Measurements from ENCODE around the gene NF2.

NF2 gene

DNA sequence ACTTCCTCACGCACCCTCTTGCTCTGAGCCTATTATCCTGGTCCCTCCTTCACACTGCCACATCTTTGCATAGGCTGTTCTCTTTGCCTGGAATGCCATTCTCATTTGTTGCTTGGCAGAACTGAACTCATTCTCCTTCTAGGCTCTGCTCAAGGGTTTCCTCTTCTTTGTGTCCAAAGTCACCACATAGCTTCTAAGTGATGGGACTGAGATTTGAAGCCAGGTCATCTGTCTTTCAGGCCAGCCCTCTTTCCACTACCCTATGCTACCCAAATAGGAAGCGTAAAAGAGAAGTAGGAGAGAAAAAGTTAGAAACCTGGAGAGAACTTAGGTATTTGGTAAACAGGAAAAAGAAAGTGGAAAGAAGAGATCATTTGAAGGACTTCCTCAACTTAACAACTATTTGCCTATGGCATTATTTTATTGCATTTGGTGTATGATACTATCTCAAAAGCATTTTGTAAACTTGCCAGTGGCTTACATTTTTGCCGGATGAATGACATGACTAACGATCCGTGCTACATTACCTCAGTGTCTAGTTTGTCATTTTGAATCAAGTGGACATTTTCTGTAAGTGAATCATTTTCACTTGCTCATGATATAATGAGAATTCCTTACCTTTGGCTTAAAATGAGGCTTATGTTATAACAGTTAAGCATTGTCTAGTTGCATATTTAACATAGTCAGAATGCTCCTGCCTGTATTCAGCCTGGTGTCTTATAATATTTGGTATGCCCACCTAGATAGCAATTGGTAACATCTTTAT, 18.5 kb downstream of the NF2 start:
- H3K27ac Mint-ChIP-seq = peak overlapping the region; percentile 72

DNA sequence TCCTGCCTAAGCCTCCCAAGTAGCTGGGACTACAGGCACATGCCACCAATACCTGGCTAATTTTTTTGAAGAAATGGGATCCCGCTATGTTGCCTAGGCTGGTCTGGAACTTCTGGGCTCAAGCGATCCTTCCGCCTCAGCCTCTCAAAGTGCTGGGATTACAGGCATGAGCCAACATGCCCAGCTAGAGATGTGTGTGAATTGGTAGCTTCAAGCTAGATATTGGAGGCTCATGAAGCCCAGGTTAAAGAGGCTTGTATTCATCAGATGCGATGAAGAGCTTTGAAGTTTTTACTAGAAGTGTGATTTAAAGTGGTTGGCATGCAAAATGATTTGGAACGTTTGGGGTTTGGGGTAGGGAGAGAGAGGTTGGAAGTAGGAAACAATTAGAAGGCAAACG, 19.6 kb downstream of the NF2 start:
- Mint-ChIP-seq H3K4me3 (peak overlapping the region; percentile 37), H3K27me3 (no peaks in the 10 kb centered on the region), H3K9me3 (no peaks in the 10 kb centered on the region), H3K36me3 (no peaks in the 10 kb centered on the region), H3K4me1 (peaks cover 84% of the 10 kb centered on the region), H3K27ac (peak overlapping the region; percentile 91)

More for the DNA sequence above, 18.5 kb downstream of the NF2 start:
- Mint-ChIP-seq H3K4me3 (peak overlapping the region; percentile 47), H3K27me3 (no peaks in the 10 kb centered on the region), H3K36me3 (no peaks in the 10 kb centered on the region), H3K4me1 (peaks cover 84% of the 10 kb centered on the region), H3K9me3 (no peaks in the 10 kb centered on the region)

DNA sequence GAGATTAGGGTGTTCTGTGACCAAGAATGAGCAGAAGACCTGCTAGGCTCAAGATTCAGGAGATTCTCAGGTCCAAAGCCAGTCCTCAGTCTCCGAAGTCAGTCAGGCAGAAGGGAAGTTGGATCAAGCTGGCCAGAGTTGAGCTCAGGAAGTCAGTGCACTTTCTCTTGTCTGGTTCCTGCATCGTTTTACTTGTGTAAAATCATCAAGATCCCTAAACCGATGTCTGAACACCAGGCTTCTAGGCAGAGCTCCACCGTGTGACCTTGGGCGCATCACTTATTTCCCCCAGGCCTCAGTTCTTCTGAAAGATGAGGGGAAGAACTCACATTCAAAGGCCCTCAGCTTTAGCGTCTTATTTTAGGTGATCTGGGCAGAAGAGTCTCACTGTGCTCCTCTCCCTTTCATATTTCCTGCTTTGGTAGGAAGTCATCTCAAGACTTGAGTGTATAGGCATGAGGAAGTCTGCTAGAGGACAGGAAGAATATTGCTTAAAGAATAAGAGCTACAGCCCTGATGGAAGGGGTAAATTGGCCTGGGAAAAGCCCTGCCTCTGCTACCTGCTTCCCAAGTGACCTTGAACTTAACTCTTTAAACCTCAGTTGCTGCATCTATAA, 20.2 kb downstream of the NF2 start:
- Mint-ChIP-seq H3K36me3 (peaks cover 3% of the 10 kb centered on the region), H3K27me3 (no peaks in the 10 kb centered on the region), H3K4me3 (peak overlapping the region; percentile 49), H3K27ac (peak overlapping the region; percentile 91), H3K9me3 (no peaks in the 10 kb centered on the region), H3K4me1 (peaks cover 84% of the 10 kb centered on the region)

DNA sequence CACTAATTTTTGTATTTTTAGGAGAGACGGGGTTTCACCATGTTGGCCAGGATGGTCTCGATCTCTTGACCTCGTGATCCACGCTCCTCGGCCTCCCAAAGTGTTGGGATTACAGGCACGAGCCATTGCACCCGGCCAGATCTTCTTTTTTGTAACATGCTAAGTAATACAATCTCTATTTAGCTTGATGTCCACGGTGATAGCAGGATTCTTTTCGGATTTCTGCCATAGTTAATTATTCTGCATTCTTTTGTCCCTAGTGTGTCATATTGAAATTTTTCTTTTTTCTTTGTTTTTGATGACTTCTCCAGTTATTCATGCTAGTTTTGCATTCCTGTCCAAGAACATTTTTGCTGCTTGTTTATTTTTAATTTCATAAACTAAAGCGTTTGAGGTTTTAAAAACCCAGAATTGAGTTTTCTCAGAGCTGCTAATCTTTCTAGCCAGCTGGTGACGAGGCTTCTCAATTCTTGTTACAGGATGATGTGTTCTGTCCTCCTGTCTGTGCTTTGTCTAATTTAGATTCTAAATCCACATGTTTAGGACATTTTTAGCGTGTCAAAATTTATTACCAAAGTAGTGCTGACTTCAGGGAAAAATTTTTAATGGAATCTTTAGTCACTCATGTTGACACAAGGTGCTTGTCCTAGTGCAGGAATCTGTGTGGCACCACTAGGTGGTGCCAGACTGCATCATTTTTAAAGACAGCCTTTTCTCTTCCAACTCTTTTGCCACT, 21.8 kb downstream of the NF2 start:
- Mint-ChIP-seq H3K4me1 (peaks cover 87% of the 10 kb centered on the region), H3K36me3 (peaks cover 3% of the 10 kb centered on the region), H3K9me3 (no peaks in the 10 kb centered on the region), H3K27me3 (no peaks in the 10 kb centered on the region), H3K27ac (peak overlapping the region; percentile 96), H3K4me3 (no peak overlapping the region)

DNA sequence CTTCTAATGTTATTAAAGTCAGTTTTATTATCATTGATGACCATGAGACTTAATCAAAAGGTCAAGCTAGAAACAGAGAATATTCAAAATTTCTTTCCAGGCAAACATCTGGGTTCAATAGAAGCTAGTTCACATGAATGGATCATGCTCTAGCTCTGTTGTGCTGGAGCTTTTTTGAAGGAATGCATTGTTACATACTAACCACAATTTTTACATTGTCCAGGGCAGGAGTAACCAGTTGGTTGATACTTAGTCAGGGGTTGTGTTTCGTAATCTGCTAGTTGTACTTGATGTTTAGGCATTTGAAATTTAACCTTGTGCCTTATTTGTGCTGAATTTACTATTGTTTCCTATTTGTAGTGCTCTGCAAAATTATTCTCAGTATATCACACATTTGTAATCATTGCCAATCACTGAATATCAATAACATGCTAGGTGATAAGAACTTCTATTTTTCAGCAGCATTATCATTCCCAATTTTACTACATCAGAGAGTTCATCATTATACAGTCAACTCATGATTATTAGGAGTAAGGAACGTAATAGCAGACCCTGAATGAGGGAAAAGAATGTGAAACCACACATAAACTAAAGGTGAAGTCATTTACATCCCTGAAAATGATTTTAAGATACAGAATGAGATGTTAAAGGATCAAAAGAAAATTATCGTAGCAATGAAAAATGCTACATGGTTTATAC, 23.2 kb downstream of the NF2 start:
- Mint-ChIP-seq H3K4me3 (no peak overlapping the region), H3K27ac (no peak overlapping the region), H3K27me3 (no peaks in the 10 kb centered on the region), H3K4me1 (peaks cover 82% of the 10 kb centered on the region), H3K36me3 (peaks cover 3% of the 10 kb centered on the region), H3K9me3 (no peaks in the 10 kb centered on the region)

DNA sequence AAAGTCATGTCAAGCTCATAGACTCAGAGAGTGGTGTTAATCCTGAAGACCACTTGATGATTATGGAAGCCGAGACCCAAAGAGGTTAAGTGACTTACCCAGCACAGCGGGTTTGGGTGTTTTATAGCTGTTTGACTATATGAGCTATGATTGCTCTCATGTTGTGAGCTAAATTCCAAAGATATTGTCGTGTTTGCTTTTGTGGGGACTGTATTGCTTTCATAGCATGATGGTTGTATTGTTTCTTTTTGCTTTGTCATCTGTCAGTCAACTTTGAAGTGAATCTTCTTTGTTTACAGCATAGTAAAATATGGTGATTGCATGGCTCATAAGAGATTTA, 23.7 kb downstream of the NF2 start:
- Mint-ChIP-seq H3K27ac (no peak overlapping the region), H3K9me3 (no peaks in the 10 kb centered on the region), H3K4me1 (peaks cover 78% of the 10 kb centered on the region), H3K27me3 (no peaks in the 10 kb centered on the region), H3K36me3 (peaks cover 3% of the 10 kb centered on the region), H3K4me3 (no peak overlapping the region)

DNA sequence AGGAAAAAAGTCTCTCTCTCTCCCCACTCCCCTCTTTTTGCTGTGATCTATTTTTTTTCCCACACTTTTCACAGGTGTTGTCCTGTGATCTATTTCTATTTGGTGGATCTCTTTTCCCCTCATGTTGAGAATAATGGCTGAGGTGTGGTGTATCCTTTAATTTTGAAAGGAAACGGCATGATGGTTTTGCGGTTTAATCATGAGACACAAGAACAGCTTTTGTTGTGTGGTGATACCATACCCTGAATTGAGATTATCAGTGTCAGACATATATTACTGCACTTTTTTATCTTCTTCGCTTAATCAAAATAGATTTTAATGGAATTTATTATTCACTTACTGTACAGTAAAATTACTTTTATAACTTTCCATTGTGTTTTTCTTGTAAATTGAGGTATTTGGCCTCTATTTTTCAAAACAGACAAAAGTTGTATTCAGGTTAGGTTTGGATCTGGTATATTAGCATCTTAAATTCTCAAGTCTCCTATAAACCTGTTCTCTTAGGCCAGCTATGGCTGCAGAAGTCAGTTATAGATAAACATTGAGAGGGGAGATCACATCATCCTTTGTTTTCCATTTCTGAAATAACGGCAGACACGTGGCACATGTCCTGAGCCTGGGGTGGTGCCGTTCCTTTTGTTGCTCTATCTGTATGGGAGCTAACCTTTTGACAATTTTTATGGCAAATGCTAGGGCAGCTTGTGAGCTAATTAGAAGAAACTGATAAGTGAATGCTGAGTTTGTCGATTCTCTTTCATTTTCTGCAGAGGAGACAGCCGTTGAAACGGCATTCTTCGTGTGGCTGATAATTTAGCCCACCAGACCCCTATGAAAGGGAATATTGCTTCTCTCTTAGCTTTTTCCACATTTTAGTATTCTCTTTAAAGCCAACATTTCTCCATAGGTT, 25.8 kb downstream of the NF2 start:
- Mint-ChIP-seq H3K4me3 (no peak overlapping the region), H3K4me1 (peaks cover 81% of the 10 kb centered on the region), H3K27ac (no peak overlapping the region), H3K27me3 (no peaks in the 10 kb centered on the region), H3K9me3 (no peaks in the 10 kb centered on the region), H3K36me3 (peaks cover 3% of the 10 kb centered on the region)

DNA sequence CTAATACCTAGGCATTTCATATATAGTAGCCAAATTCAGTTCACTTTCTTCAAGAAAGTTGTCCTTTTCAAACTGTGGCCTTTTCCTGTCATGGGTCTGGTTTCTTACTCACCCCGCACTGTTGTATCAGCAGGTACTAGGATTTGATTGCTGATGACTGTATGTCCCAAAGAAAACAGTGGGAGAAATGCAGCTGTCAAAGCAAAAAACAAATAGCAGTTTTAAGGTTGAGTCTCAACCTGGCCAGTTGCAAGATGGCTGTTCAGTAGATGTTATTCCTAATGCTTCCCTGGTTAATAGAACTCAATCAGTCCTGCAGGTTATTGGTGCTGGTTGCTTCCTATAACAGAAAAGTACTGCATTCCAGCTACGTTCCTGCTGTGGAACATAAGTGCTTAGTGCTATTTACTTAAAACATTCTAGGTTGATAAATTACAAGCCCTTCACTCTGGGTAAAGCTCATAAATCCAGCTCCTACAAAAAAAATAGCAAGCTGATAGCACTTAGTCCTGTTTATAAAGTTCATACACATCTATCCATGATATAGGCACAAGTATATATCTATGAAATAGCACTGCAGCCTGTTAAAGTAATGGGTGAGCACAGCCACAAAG, 26.6 kb downstream of the NF2 start:
- Mint-ChIP-seq H3K27me3 (no peaks in the 10 kb centered on the region), H3K4me3 (no peak overlapping the region), H3K36me3 (peaks cover 3% of the 10 kb centered on the region), H3K9me3 (no peaks in the 10 kb centered on the region), H3K27ac (no peak overlapping the region), H3K4me1 (peaks cover 77% of the 10 kb centered on the region)

DNA sequence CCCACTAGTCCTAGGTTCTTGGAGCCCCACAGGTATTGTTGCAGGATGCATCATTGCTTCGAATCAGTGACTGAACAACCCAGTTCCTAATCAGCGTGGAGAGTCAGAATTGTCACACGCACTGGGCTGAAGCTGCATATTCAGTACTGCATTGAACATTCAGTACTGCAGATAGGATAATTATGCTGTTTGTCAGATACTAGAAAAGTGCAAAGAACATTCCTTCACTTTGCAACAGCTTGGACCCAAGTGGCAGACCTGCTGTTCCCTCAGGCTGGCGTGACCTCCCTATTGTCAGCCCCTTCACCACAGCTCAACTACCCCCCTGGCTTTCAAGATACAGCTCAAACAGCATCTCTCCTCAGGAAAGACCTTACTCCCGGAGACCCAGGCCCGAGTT, 27.6 kb downstream of the NF2 start:
- no peak overlapping the region for H3K4me3 Mint-ChIP-seq
- no peaks in the 10 kb centered on the region for H3K9me3 Mint-ChIP-seq
- H3K27me3 Mint-ChIP-seq = no peaks in the 10 kb centered on the region
- H3K27ac Mint-ChIP-seq = no peak overlapping the region
- H3K4me1 Mint-ChIP-seq = peaks cover 71% of the 10 kb centered on the region
- H3K36me3 Mint-ChIP-seq = peaks cover 3% of the 10 kb centered on the region

DNA sequence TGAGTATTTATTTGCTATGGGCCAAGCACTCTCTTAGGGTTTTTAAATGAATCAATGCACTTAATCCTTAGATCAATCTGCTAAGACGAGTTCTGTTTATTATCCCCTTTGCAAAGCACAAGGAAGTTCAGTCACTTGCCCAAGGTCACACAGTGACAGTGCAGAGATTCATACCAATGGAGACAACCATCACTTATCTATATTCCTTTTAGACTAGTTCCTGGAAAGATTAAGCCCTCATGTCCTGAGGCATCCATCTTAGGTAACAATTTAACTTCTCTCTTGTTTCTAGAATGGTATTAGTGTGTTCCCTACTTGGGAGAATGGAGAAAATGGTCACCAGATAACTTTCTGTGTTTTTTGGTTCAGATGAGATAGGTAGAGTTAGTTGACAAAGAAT, 28.3 kb downstream of the NF2 start:
- peaks cover 3% of the 10 kb centered on the region for H3K36me3 Mint-ChIP-seq
- no peaks in the 10 kb centered on the region for H3K27me3 Mint-ChIP-seq
- H3K27ac Mint-ChIP-seq = no peak overlapping the region
- H3K4me3 Mint-ChIP-seq = no peak overlapping the region
- peaks cover 64% of the 10 kb centered on the region for H3K4me1 Mint-ChIP-seq
- H3K9me3 Mint-ChIP-seq = no peaks in the 10 kb centered on the region

DNA sequence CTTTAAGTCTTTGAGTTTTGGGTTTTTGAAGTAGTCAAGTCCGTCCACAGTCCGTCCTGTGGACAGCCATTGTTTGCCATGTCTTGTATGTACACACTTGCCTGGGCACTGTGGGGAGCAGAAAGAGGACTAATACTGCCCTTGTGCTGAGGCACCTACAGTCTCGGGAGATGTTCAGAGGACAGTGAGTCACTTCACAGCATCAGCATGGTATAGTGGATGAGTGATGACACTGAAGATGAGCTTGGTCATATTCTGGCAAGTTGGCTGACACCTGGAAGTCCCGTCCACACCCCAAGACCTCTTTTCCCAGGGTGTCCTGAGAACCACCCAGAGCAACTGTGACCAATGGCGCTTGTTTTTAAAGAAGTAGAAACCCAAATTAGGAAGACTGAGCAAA, 29.2 kb downstream of the NF2 start:
- peaks cover 54% of the 10 kb centered on the region for H3K4me1 Mint-ChIP-seq
- H3K4me3 Mint-ChIP-seq = no peak overlapping the region
- H3K27me3 Mint-ChIP-seq = no peaks in the 10 kb centered on the region
- peaks cover 3% of the 10 kb centered on the region for H3K36me3 Mint-ChIP-seq
- H3K27ac Mint-ChIP-seq = no peak overlapping the region
- no peaks in the 10 kb centered on the region for H3K9me3 Mint-ChIP-seq

DNA sequence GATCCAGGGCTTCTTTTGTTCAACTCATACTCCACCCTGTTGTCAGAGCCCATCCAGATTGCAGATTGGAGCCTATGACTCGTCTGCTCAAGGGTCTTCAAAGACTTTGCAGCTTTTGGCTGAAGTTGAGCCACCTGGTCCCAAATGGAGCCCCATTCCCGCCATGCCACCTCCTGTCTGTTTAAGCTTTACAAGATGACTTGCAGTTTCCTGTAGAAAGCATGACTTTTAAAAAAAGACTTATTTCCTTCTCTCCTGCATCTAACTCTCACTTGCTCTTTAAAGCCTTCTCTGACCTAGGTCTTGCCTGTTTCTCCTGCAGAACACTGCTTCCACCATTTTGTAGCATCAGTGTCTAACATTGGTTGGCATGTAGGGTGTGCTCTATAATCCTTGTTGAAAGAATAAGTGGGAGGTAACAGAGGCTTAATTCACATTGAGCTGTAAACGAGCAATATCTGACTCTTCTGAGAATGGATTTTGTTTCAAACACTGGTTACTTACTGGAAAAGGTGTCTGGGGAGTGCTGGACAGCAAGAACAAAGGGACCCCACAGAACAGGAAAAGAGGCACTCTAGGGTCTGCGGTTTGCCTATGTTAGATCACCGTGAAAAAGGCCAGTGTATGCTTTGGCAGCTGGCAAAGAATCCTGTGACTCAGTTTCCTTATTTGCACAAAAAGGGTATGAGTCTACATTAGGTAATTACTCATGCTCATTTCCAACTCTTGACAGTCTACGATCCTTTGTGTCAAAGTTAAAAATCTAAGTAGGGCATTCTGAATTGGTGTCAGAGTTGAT, 30.3 kb downstream of the NF2 start:
- H3K36me3 Mint-ChIP-seq = peaks cover under 1% of the 10 kb centered on the region
- H3K4me1 Mint-ChIP-seq = peaks cover 44% of the 10 kb centered on the region
- no peak overlapping the region for H3K4me3 Mint-ChIP-seq
- H3K9me3 Mint-ChIP-seq = no peaks in the 10 kb centered on the region
- H3K27me3 Mint-ChIP-seq = no peaks in the 10 kb centered on the region
- H3K27ac Mint-ChIP-seq = no peak overlapping the region

DNA sequence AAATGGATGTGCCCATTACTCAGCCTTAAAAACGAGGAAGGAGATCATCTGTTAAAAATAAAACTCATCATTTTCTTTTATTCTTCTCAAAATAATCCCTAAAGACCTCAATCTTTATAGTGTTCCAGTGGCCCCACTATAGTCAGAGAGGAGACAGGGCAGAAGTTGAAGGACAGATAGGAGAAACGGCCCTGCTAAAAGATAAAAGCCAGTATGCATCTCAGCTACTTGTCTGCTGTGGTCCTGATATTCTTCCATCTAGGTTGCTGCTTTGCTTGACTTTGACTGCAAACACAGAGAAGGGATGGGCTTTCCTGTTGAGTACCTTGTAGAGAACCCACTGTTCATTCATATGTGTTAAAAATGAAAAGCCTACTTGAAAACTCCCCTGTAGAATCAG, 31.4 kb downstream of the NF2 start:
- Mint-ChIP-seq H3K9me3 (no peaks in the 10 kb centered on the region), H3K4me3 (no peak overlapping the region), H3K27ac (no peak overlapping the region), H3K27me3 (no peaks in the 10 kb centered on the region), H3K36me3 (peaks cover 6% of the 10 kb centered on the region), H3K4me1 (peaks cover 39% of the 10 kb centered on the region)

DNA sequence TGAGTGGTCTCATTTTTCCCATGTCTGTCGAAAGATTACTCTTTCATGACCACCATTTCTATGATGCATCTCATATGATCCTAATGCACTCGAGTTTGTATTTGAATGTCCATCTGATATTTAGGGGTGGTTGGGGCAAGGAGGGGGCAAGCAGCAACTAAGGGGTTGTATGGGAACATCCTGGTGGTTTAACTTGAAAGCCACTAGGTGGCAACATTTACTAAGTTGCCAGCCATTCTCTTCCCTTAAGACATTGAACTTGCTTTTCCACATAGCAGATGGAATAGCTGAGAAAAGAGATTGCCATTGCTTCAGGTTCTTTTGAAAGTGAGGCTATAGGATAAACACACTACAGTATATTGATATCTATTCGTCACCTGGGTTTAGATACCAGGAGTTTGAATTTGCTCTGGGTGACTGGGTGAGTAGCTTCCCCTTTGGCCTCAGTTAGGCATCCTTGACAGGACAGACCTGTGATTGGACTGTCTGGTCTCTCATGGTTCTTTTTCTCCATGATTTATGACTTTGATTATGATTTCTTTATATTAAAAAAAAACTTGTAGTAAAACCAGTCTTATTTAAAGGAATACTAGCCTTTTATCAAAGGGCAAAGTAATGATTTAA, 32.4 kb downstream of the NF2 start:
- Mint-ChIP-seq H3K4me3 (no peak overlapping the region), H3K27ac (no peak overlapping the region), H3K36me3 (peaks cover 6% of the 10 kb centered on the region), H3K4me1 (peaks cover 32% of the 10 kb centered on the region), H3K27me3 (no peaks in the 10 kb centered on the region), H3K9me3 (no peaks in the 10 kb centered on the region)
